Heart left ventricle (tissue), 16 donors: ENCODE results near the gene KDM3A. TPM values are rescaled to one million over a fixed set of nuclear protein-coding genes. Genes with fewer than 3 reads are reported as not detected.

Experiments
- ATAC-seq, 4 donors: fragments of 200-7000 bp; cut with Tn5 transposase; one replicate each; pipeline ENCODE4 v1.9.1; 2020 to 2022; ENCODE audit warnings: moderate library complexity in 4 of 4, mild to moderate bottlenecking in 3 of 4, moderate number of reproducible peaks in 1 of 4
- DNase-seq, 5 donors: peaks; one replicate each; pipeline ENCODE4 v3.0.0-alpha.2; 2020
- H3K27ac ChIP-seq, 12 donors: fragments of 200-600 bp; sonication (generic) in 4 of 12; one replicate each; pipeline versions ENCODE4 v1.5.0 to v1.8.0; 2016 to 2022; ENCODE audit warnings: mild to moderate bottlenecking in 2 of 12
- H3K27me3 ChIP-seq, 9 donors: fragments of 200-600 bp; sonication (generic) in 2 of 9; one replicate each; pipeline versions ENCODE4 v1.5.1 to v1.8.0; 2016 to 2022; ENCODE audit warnings: mild to moderate bottlenecking in 3 of 9
- H3K36me3 ChIP-seq, 9 donors: fragments of 200-600 bp; sonication (generic) in 2 of 9; one replicate each; pipeline versions ENCODE4 v1.5.0 to v1.8.0; 2018 to 2022; ENCODE audit warnings: mild to moderate bottlenecking in 2 of 9
- H3K4me1 ChIP-seq, 12 donors: fragments of 200-600 bp; sonication (generic) in 4 of 12; one replicate each; pipeline versions ENCODE4 v1.5.0 to v1.8.0; 2016 to 2022; ENCODE audit warnings: mild to moderate bottlenecking in 3 of 12
- H3K4me3 ChIP-seq, 12 donors: fragments of 200-600 bp; sonication (generic) in 4 of 12; one replicate each; pipeline versions ENCODE4 v1.5.0 to v1.8.0; 2017 to 2022; ENCODE audit warnings: mild to moderate bottlenecking in 9 of 12, moderate library complexity in 4 of 12
- H3K9me3 ChIP-seq, 12 donors: fragments of 200-600 bp; sonication (generic) in 4 of 12; one replicate each; pipeline versions ENCODE4 v1.5.0 to v1.8.0; 2016 to 2022; ENCODE audit warnings: mild to moderate bottlenecking in 1 of 12
- CTCF ChIP-seq, 12 donors: fragments of 200-600 bp; sonication (generic) in 4 of 12; IDR thresholded peaks; one replicate each; pipeline versions ENCODE4 v1.5.0 to v1.8.0; 2018 to 2022; ENCODE audit warnings: antibody characterized with exemption in 12 of 12, mild to moderate bottlenecking in 5 of 12
- POLR2A ChIP-seq, 2 donors: fragments of 450-650 bp; IDR thresholded peaks; one replicate each; pipeline ENCODE4 v1.6.1; 2017; ENCODE audit warnings: antibody characterized with exemption in 2 of 2, mild to moderate bottlenecking in 2 of 2, moderate library complexity in 2 of 2
- WGBS, 4 donors: extraction: QIAGEN DNeasy Blood & Tissue Kit in 2 of 4; methylation state at CpG; one replicate each; pipeline versions ENCODE4 v1.1.5 to v1.1.7; 2013 to 2018; 5-methylcytosine and 5-hydroxymethylcytosine counted together
- intact Hi-C, 10 donors: fragments of 100-400 bp; cut with DNase I; formaldehyde crosslinking; loops; one replicate each; pipeline versions ENCODE4 v1.11.1 to v1.14.2; 2022
- polyA plus RNA-seq, 2 donors: library from polyadenylated mRNA; stranded (reverse); fragments of 200-250 nt; gene quantifications; one replicate each; pipeline ENCODE4 v1.2.3, GENCODE V29; 2013
- total RNA-seq, 9 donors: library from RNA; depleted of rRNA in 2 of 9; stranded (reverse); fragments of >200 nt in 2 of 9; fragmentation: NEBNext Ultra II Directional in 3 of 9; extraction: Animal tissue kit (Norgen Biotek cat#: 25700) in 3 of 9; gene quantifications; one replicate each; pipeline versions ENCODE4 v1.1.0 to v1.2.4, GENCODE V29; 2016 to 2023
- donor health status: ischemic (EF 13 %, LVEDD 7.1; RV severe dilation, severe dysfunction).
- donor health status: healthy with polysubstance abuse.
- donor health status: DM: no; HTN: yes; CAD: no.
- donor health status: DM: no; HTN: no; CAD: no.
- donor health status: ischemic (EF 25% LVEDD 6.9; RV normal size, moderate dysfunction).
- donor health status: ischemic (EF 25% LVEDD 5.7; RV mildly dilated, moderate dysfunction).
- donor health status: healthy.
- donor health status: DM: yes; HTN: yes; CAD: no.
- donor health status: ischemic (EF 35%, LVEDD 5.7; RV mildly dilated, moderate dysfunction).
- donor health status: nonischemic (EF 11% LVEDD 7.7; RV severe dilation, severe dysfunction).
- donor health status: DM: yes; HTN: yes; CAD: no.
- donor health status: PGD.
- donor health status: ischemic (EF 29% LVEDD 5.4; RV normal size, mild dysfunction).
- donor health status: nonischemic (EF 23%, LVEDD 6.1; RV moderate dilation, normal function).

KDM3A gene
- total and polyA plus RNA-seq, 11 donors, result 13.5 to 44.0 (median 32.5) TPM

DNA sequence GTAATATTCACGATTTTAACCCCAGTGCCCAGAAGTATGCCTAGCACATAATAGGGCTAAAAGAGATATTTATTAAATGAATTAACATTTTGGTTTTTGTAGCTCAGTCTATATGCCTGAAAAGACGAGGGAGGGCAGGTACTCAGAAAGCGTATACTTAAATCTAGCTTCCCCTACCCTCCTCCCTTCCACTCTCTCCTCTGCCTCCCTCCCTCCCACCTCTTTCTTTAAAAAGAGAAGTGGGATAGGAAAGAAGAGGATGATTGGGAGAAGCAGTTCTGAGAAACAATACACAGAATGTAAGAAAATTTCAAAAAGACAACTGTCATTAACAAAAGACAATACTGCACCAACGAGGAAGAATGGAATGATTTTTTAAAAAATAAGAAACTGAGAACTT, 82.3 kb downstream of the KDM3A start:
- Histone ChIP-seq H3K4me1 (peaks cover 0 to 4% (median 0%) of the 10 kb centered on the region in 12 donors), H3K9me3 (peaks cover 0 to 16% (median 4%) of the 10 kb centered on the region in 12 donors), H3K27me3 (no peaks in the 10 kb centered on the region), H3K4me3 (no peak overlapping the region), H3K36me3 (peaks cover 0 to 48% (median 33%) of the 10 kb centered on the region in 9 donors), H3K27ac (no peak overlapping the region)
- no peak for ATAC-seq
- DNase-seq, result no peak
- intact Hi-C loops, result loop anchor here in 1 of 10 donors (5.0 kb wide), 1 partner anchor 39 kb away; the partner anchor contains the start of gene CHMP3
- TF ChIP-seq POLR2A (IDR thresholded peaks at IDR 0.05), result no peak
- no peak for TF ChIP-seq CTCF (IDR thresholded peaks at IDR 0.05)
- WGBS, 4 donors, result 95 to 98% (median 96%) methylated on average over 4 of the region's 4 CpGs

DNA sequence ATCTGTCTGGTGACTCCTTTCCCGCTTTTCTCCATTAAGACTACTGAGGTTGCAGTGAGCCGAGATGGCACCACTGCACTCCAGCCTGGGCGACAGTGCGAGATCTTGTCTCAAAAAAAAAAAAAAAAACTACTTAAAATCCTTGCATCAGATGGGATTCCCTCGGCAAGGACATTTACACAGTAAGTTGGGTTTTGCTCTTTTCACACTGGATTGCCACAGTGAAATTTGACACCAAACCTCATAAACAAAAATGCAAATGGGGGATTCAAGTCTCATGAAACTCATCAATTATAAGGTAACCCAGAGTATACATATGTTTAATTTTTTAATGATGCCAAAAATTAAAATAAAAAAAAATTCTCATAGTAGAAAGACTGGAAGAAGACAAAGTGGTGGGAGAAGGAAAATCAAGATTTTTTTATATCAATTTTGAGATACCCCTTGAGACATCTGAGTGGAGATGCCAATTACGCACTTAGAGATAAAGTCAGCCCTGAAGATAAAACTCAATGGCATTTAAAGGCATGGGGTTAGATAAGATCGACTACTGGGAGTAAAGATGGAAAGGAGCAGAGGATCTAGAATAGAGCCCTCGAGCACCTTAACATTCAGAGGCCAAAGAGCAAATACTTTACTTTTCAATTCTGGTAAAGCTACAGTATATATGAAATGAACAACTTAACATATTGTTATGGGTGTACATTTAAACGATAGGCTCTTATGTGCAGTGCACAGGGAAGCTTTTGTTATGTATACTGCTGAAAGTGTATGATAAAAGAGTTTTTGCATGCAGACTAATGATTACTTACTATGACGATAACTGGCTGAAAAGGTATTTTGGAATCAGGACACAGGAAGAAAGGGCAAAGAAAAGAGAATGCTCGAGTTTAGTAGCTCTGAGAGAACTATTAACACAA, 84.5 kb downstream of the KDM3A start:
- Histone ChIP-seq H3K36me3 (peaks cover 0 to 52% (median 38%) of the 10 kb centered on the region in 9 donors), H3K4me1 (no peaks in the 10 kb centered on the region), H3K4me3 (no peak overlapping the region), H3K9me3 (peaks cover 0 to 7% (median 0%) of the 10 kb centered on the region in 12 donors), H3K27me3 (no peaks in the 10 kb centered on the region), H3K27ac (no peak overlapping the region)
- ATAC-seq (no peak), DNase-seq (no peak)
- TF ChIP-seq POLR2A (IDR thresholded peaks at IDR 0.05) (no peak), CTCF (IDR thresholded peaks at IDR 0.05) (no peak)
- intact Hi-C loops, result no loop called here
- WGBS, 4 donors, result 80 to 85% (median 84%) methylated on average over 11 of the region's 11 CpGs

DNA sequence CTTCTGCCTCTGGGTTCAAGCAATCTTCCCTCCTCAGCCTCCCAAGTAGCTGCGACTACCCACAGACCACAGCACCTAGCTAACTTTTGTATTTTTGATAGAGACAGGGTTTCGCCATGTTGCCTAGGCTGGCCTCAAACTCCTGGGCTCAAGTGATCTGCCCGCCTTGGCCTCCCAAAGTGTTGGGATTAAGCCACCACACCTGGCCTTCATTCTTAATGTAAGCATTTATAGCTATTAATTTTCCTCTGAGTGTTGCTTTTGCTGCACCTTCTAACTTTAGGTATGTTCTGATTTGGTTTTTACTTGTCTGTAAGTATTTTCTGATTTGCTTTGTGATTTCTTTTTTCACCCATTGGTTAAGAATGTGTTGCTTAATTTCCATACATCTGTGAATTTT, 92.4 kb downstream of the KDM3A start:
- DNase-seq, result no peak
- no peak overlapping the region for H3K4me3 ChIP-seq
- H3K36me3 ChIP-seq, result peaks cover 0 to 9% (median 7%) of the 10 kb centered on the region in 9 donors
- H3K27ac ChIP-seq, result no peak overlapping the region
- intact Hi-C loops, result no loop called here
- WGBS, 4 donors, result 93 to 100% (median 96%) methylated on average over 3 of the region's 3 CpGs
- no peaks in the 10 kb centered on the region for H3K27me3 ChIP-seq
- H3K4me1 ChIP-seq, result no peaks in the 10 kb centered on the region
- ATAC-seq, result no peak
- TF ChIP-seq POLR2A (IDR thresholded peaks at IDR 0.05) (no peak), CTCF (IDR thresholded peaks at IDR 0.05) (no peak)
- peaks cover 0 to 15% (median 2%) of the 10 kb centered on the region in 12 donors for H3K9me3 ChIP-seq

DNA sequence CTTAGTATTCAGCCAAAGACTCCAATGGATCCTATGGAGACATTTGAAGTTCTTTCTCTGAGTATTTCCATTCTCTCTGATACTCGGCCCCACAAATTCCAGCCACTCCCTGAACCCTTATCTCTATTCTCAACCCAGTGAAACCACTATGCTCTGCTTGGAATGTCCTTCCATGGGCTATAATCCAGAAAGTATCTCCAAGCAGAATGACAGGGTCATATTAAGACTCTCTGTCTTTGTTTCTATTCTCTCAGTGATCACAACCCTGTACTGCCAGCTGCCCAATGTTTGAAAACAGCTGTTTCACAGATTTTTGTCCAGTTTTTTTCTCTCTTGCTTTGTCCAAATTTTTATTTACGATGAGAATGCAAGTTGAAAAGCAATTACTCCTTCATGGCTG, 100.2 kb downstream of the KDM3A start:
- H3K27me3 ChIP-seq, result no peaks in the 10 kb centered on the region
- TF ChIP-seq POLR2A (IDR thresholded peaks at IDR 0.05), result no peak
- no peak overlapping the region for H3K4me3 ChIP-seq
- WGBS, 4 donors, result 34 to 50% (median 43%) methylated on average over 2 of the region's 2 CpGs
- peaks cover 0 to 35% (median 12%) of the 10 kb centered on the region in 12 donors for H3K4me1 ChIP-seq
- peaks cover 0 to 11% (median 0%) of the 10 kb centered on the region in 12 donors for H3K9me3 ChIP-seq
- intact Hi-C loops, result no loop called here
- no peak for DNase-seq
- H3K27ac ChIP-seq, result peak overlapping the region in 1 of 12 donors; percentile 8
- peak in 3 of 4 donors; percentile 22 to 56 (median 45) for ATAC-seq
- peaks cover 0 to 8% (median 0%) of the 10 kb centered on the region in 9 donors for H3K36me3 ChIP-seq

Other genes with a start within 250 kb of the KDM3A start
- 100 to 1,000 TPM; 180 to 315 (median 231) TPM for gene IMMT, start 245.9 kb upstream of the KDM3A start, total RNA-seq
- gene IMMT, start 245.9 kb upstream of the KDM3A start, polyA plus RNA-seq, result 100 to 1,000 TPM in 1 of 2 donors, 10 to 100 TPM in 1; 62.0 to 169 TPM
- 100 to 1,000 TPM in 3 of 9 donors, 10 to 100 TPM in 6; 32.8 to 159 (median 79.3) TPM for gene MRPL35, start 241.9 kb upstream of the KDM3A start, total RNA-seq
- 10 to 100 TPM; 51.6 to 90.5 TPM for gene MRPL35, start 241.9 kb upstream of the KDM3A start, polyA plus RNA-seq
- gene REEP1, start 103.7 kb upstream of the KDM3A start, total RNA-seq, result 10 to 100 TPM; 16.0 to 43.4 (median 27.6) TPM
- 10 to 100 TPM; 13.6 to 36.1 TPM for gene REEP1, start 103.7 kb upstream of the KDM3A start, polyA plus RNA-seq
- gene CHMP3, start 122.1 kb downstream of the KDM3A start, total RNA-seq, result 100 to 1,000 TPM in 7 of 9 donors, 10 to 100 TPM in 2; 75.4 to 178 (median 145) TPM
- gene CHMP3, start 122.1 kb downstream of the KDM3A start, polyA plus RNA-seq, result 100 to 1,000 TPM in 1 of 2 donors, 10 to 100 TPM in 1; 50.0 to 120 TPM
- gene RNF103, start 182.5 kb downstream of the KDM3A start, total RNA-seq, result 10 to 100 TPM; 37.9 to 75.4 (median 55.3) TPM
- gene RNF103, start 182.5 kb downstream of the KDM3A start, polyA plus RNA-seq, result 10 to 100 TPM; 28.8 to 50.2 TPM